RPMI8226 (cell line): ENCODE results near the gene SLC5A12.

Experiments
- DNase-seq: peaks from one replicate; pipeline ENCODE4 v3.0.0-alpha.2; 2015

Gene SLC5A12

GRCh38 chr11:26632691-26633159 lies 89.1 kb downstream of the SLC5A12 start:
- no peak for DNase-seq

DNA sequence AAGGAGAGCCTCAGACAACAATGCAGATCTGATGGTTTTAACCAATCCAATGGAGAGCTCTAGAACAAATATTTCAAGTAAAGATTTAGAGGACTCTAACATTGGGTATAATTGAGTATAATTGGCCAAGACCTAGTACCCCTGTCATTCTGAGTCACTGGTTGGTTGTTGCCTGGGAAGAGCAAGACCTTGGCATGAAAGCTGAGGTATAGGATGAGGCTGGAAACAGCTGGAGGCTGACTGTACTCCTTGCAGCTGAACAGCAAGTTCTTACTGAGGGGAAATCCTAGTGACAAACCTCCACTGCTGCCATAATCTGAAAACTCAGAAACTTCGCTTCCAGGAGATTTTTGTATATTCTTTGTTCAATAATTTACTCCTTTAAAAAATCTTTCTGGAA lies 95.5 kb downstream of the SLC5A12 start:
- DNase-seq, result no peak

DNA sequence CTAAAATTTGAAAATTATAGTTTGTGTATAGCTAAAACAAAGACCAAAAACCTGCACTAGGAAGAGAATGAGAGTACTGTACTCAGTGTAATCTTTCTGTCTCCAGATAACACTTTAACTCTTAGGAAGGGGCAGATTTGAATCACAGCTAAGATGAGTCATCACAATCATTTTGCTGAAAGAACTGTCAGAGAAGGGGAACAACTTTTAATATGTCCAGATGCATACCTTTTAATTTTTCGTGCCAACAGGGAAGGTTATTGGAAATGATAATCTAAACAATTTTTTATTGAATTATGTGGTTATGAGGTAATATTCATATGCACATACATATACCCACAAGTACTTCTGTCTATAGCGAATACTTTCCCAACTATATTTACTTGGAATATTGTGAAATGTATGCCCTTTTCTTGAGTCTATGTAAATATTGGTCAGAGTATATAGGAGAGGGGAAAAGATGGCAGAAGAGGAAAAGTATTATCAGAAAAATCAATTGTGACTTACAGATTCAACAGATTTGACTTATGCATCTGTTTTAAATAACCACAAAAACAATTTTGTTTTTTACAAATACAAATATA lies 98.7 kb downstream of the SLC5A12 start:
- DNase-seq, result no peak

DNA sequence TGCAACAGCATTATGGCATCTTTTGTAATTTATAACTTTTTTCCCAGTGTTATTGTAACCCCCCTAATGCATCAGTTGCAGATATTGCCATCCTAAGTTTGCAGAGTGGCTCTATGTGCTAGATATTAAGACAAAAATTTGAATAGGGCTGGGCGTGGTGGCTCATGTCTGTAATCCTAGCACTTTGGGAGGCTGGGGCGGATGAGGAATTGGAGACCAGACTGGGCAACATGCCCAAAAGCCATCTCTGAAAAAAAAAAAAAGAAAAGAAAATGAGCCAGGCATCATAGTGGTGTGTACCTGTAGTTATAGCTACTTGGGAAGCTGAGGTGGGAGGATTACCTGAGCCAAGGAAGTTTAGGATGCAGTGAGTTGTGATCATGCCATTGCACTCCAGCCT lies 99.7 kb downstream of the SLC5A12 start:
- DNase-seq, result no peak

DNA sequence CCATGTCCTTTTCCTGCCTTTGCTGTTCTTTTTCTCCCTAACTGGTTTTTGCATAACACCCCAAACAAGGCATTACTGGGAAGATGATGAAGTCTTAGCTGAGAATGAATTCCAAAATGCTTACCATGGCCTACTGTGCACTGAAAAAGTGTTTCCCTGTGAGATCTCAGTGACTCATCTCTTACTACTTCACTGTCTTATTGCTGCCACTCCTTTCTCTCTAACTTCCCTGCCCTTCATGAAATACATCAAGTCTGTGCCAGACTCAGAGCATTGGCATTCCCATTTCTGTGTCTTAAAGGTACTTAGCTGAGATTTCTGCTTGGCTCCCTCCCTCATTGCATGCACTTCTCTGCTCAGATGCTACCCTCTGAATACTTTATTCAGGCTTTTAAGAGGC lies 100.7 kb downstream of the SLC5A12 start:
- DNase-seq, result no peak

DNA sequence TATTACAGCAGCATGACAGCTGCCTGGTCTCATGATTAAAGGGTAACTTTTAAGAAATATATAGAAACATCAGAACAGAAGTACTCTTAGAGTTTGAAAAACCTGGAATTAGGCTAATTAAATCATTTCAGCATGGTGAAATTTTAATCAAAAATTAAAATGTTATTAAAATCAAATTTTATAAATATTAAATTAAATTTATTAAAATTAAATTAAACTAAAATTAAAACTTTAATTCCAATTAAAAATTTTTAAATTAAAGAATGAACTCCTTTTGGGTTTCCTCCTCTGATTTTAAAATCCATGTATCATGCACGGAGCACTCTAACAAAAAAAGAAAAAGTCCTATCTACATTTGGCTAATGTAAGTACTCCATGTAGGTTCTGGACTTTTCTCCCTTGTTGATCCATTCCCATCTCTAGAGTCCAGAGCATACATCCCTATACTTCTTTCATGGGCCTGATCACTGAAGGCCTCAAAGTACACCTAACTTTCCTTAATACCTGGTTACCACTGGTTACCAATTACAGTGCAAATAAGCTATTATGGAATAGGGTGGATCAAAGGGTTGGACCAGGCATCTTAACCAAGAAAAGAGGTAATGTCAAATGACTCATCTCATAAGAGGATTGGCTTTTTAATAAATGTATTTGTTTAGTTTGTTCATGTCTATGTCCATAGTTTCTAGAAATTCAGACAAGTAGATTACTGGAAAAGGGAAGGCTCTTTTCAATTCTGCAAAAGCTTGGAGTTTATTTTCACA lies 101.4 kb downstream of the SLC5A12 start:
- DNase-seq, result no peak

DNA sequence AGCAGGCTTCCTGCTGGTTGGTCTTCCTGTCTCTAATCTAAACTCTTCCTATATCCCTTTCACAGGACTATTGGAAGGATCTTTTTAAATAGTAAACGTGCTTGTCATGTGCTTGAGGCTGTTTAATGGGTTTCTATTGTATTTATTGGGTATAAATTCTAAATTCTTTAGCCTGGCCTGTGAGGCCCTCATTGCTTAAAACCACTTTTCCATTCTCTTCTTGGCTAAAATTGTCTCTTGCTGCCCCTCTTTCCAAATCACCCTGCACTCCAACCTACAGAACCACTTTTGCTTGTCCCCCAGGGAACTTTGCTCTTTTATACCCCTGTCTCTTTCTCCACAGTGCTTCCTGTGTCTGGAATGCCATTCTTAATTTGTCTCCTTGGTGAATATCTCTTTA lies 103.4 kb downstream of the SLC5A12 start:
- no peak for DNase-seq
